ENCODE data around the gene HNRNPA0.
"Not testable (repeated sequence)": the region's sequence is repeated elsewhere in the genome, so short reads cannot be mapped to it uniquely, and the experiment has no call there.

The HNRNPA0 gene

GRCh38 chr5:137754188-137754960, at the start of gene HNRNPA0:
TSS of gene HNRNPA0 (minus strand) at chr5:137754363. CDS start at chr5:137754066, 297 bp downstream.
- peak; percentile 98 for DNase-seq

GRCh38 chr5:137802282-137803210, 48.4 kb upstream of the HNRNPA0 start:
- DNase-seq, result no peak

GRCh38 chr5:137800700-137801411, 46.7 kb upstream of the HNRNPA0 start:
- DNase-seq, result no peak

- DNase-seq, result no peak
Observed at GRCh38 chr5:137796279-137796678, 42.1 kb upstream of the HNRNPA0 start.

- no peak for DNase-seq
Observed at GRCh38 chr5:137794863-137795262, 40.7 kb upstream of the HNRNPA0 start.

- DNase-seq, result no peak
Observed at GRCh38 chr5:137792303-137792702, 38.1 kb upstream of the HNRNPA0 start.

- no peak for DNase-seq
Observed at GRCh38 chr5:137791799-137792198, 37.6 kb upstream of the HNRNPA0 start.

GRCh38 chr5:137791387-137791786, 37.2 kb upstream of the HNRNPA0 start:
- no peak for DNase-seq

- not testable (repeated sequence) for DNase-seq
Observed at GRCh38 chr5:137788560-137788959, 34.4 kb upstream of the HNRNPA0 start.

- DNase-seq, result no peak
Observed at GRCh38 chr5:137782984-137783536, 28.9 kb upstream of the HNRNPA0 start.

- DNase-seq, result no peak
Observed at GRCh38 chr5:137782055-137782454, 27.9 kb upstream of the HNRNPA0 start.

- no peak for DNase-seq
Observed at GRCh38 chr5:137778772-137779564, 24.8 kb upstream of the HNRNPA0 start.

- not testable (repeated sequence) for DNase-seq
Observed at GRCh38 chr5:137767937-137768336, 13.8 kb upstream of the HNRNPA0 start.

GRCh38 chr5:137761566-137761965, 7.4 kb upstream of the HNRNPA0 start:
- no peak for DNase-seq

GRCh38 chr5:137760719-137761516, 6.8 kb upstream of the HNRNPA0 start:
- no peak for DNase-seq

- no peak for DNase-seq
Observed at GRCh38 chr5:137760294-137760693, 6.1 kb upstream of the HNRNPA0 start.

- DNase-seq, result no peak
Observed at GRCh38 chr5:137758715-137759306, 4.6 kb upstream of the HNRNPA0 start.

- no peak for DNase-seq
Observed at GRCh38 chr5:137758121-137758520, 4.0 kb upstream of the HNRNPA0 start.

GRCh38 chr5:137757634-137758033, 3.5 kb upstream of the HNRNPA0 start:
- DNase-seq, result no peak

GRCh38 chr5:137754961-137755762, 999 bp upstream of the HNRNPA0 start:
- DNase-seq, result no peak

Measured in activated CD8-positive, alpha-beta memory T cell treated with anti-CD3 and anti-CD28 coated beads, Interleukin-2, amount 50 U/mL, for 4 hours (primary cell).